Neural crest cell (in vitro differentiated cells): ENCODE measurements around the gene ADGRG4. TPM values are rescaled to one million over a fixed set of nuclear protein-coding genes. Genes with fewer than 3 reads are reported as not detected.
A peak's percentile ranks its signal among the peaks of the same experiment; 100 is the strongest.

ENCODE experiments used
- DNase-seq: peaks from one replicate; pipeline ENCODE4 v3.0.0; 2021; ENCODE audit warnings: low read depth, mixed read lengths, low spot score
- H3K27ac Mint-ChIP-seq: one replicate; pipeline ENCODE4 v1.8.0; 2021; ENCODE audit warnings: mild to moderate bottlenecking, mixed read lengths; ENCODE audit not compliant: unreplicated experiment
- H3K27me3 Mint-ChIP-seq: 2 replicates; pipeline ENCODE4 v1.8.0; 2021; ENCODE audit warnings: low read depth, mild to moderate bottlenecking, mixed read lengths
- H3K36me3 Mint-ChIP-seq: 2 replicates; pipeline ENCODE4 v1.8.0; 2021; ENCODE audit warnings: low read depth, mild to moderate bottlenecking, mixed read lengths
- H3K4me1 Mint-ChIP-seq: 2 replicates; pipeline ENCODE4 v1.8.0; 2021; ENCODE audit warnings: mixed read lengths
- H3K4me3 Mint-ChIP-seq: one replicate; pipeline ENCODE4 v1.8.0; 2021; ENCODE audit warnings: mild to moderate bottlenecking, mixed read lengths
- H3K9me3 Mint-ChIP-seq: 2 replicates; pipeline ENCODE4 v1.8.0; 2021; ENCODE audit warnings: mixed read lengths
- CTCF ChIP-seq: fragments of 200-600 bp; sonication (generic); conservative IDR thresholded peaks from 2 replicates; pipeline ENCODE4 v1.5.0; 2021; ENCODE audit warnings: antibody characterized with exemption, mild to moderate bottlenecking
- total RNA-seq: library from RNA; stranded (reverse); gene quantifications from 2 replicates; pipeline ENCODE4 v1.2.1, GENCODE V29; 2021

ADGRG4 gene
- total RNA-seq, 1 donor from 2014 or later = not detected

DNA sequence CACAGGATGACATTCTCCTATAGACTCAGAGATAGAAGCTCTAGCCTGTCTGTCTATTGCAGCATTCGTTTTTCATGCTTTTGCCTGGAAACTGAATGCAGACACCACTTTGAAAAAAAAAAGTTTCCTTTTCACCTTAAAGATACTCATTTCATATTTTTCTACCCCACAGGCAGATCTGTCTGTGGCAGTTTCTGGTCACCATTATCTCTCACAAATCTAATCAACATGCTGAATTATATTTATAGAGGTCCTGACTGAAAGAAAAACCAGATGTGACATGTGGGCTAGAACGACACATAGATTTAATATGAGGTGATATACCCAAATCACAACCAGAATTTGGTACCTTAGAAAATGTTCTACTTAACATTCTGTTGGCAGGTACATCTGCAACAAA is 28.2 kb downstream of the ADGRG4 start:
- Mint-ChIP-seq H3K9me3 (peaks cover 5% of the 10 kb centered on the region), H3K4me1 (no peaks in the 10 kb centered on the region), H3K36me3 (no peaks in the 10 kb centered on the region), H3K4me3 (no peak overlapping the region), H3K27me3 (no peaks in the 10 kb centered on the region), H3K27ac (no peak overlapping the region)
- no peak for TF ChIP-seq CTCF
- DNase-seq = no peak

DNA sequence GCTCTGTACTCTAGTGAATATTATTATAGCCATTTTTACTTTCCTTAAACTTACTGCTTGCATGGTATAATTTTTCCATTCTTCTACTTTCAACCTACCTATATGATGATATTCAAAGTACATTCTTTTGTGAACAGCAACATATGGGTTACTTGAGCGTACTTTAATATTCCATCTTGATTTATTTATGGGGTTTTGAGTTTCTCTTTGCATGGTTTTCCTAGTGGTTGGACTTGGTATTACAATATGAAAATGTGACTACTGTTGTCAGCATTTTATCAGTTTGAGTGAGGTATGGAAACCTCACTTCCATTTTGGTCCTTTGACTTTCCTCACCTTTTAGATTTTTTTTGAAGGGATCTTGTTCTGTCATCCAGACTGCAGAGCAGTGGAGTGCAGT is 35.9 kb downstream of the ADGRG4 start:
- Mint-ChIP-seq H3K4me3 (no peak overlapping the region), H3K36me3 (no peaks in the 10 kb centered on the region), H3K27ac (no peak overlapping the region), H3K27me3 (no peaks in the 10 kb centered on the region), H3K4me1 (no peaks in the 10 kb centered on the region), H3K9me3 (peaks cover 2% of the 10 kb centered on the region)
- TF ChIP-seq CTCF = peak; percentile 58
- no peak for DNase-seq

DNA sequence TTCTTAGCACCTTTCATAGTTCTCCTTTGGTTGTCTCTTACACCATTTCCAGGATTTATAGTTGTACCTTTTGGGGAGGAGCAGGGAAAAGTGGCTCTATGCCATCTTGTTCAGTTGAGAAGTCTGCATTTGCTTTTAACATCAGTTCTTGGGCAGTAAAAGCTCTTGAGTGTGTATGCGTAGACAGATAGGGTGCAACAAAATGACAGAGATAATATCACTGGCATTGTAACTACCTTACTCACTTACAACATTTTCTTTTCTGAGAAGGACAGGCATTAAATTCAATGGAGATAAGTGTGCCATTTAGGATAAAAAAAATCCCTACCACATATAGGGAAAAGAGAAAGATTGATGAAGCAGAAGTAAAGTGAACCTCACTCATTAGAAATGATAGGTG is 38.9 kb downstream of the ADGRG4 start:
- no peak overlapping the region for H3K4me3 Mint-ChIP-seq
- H3K36me3 Mint-ChIP-seq = no peaks in the 10 kb centered on the region
- no peaks in the 10 kb centered on the region for H3K4me1 Mint-ChIP-seq

GRCh38 chrX:136344320-136344719 is 43.6 kb downstream of the ADGRG4 start:
- Mint-ChIP-seq H3K4me3 (no peak overlapping the region), H3K27me3 (peaks cover 11% of the 10 kb centered on the region), H3K9me3 (peaks cover 13% of the 10 kb centered on the region), H3K36me3 (no peaks in the 10 kb centered on the region), H3K4me1 (no peaks in the 10 kb centered on the region), H3K27ac (no peak overlapping the region)
- no peak for DNase-seq
- no peak for TF ChIP-seq CTCF

More for the DNA sequence above, 38.9 kb downstream of the ADGRG4 start:
- H3K27me3 Mint-ChIP-seq = peaks cover 4% of the 10 kb centered on the region
- DNase-seq = no peak
- H3K27ac Mint-ChIP-seq = no peak overlapping the region
- no peak for TF ChIP-seq CTCF
- peaks cover 3% of the 10 kb centered on the region for H3K9me3 Mint-ChIP-seq

GRCh38 chrX:136346506-136346905 is 45.7 kb downstream of the ADGRG4 start:
- Mint-ChIP-seq H3K36me3 (no peaks in the 10 kb centered on the region), H3K9me3 (peaks cover 13% of the 10 kb centered on the region), H3K27me3 (peaks cover 11% of the 10 kb centered on the region), H3K4me3 (no peak overlapping the region), H3K4me1 (no peaks in the 10 kb centered on the region), H3K27ac (no peak overlapping the region)
- DNase-seq = no peak
- no peak for TF ChIP-seq CTCF

- H3K4me1 Mint-ChIP-seq = no peaks in the 10 kb centered on the region
- H3K27me3 Mint-ChIP-seq = peaks cover 11% of the 10 kb centered on the region
- no peak for TF ChIP-seq CTCF
- DNase-seq = no peak
- peaks cover 13% of the 10 kb centered on the region for H3K9me3 Mint-ChIP-seq
- H3K27ac Mint-ChIP-seq = no peak overlapping the region
- no peaks in the 10 kb centered on the region for H3K36me3 Mint-ChIP-seq
- no peak overlapping the region for H3K4me3 Mint-ChIP-seq
Measured at GRCh38 chrX:136347706-136348105, 46.9 kb downstream of the ADGRG4 start.
